ENCODE measurements around the gene FAM111B. TPM values are rescaled to one million over a fixed set of nuclear protein-coding genes. Genes with fewer than 3 reads are reported as not detected.
"Not testable (repeated sequence)": the region's sequence is repeated elsewhere in the genome, so short reads cannot be mapped to it uniquely, and the experiment has no call there.

FAM111B gene
- polyA plus RNA-seq = 9.9 TPM
- long read RNA-seq, donor 1, partial matches to known transcripts = 0 of 1 reads
- long read RNA-seq, donor 1, other reads (novel, unspliced or antisense) = 0 of 1 reads
- long read RNA-seq, donor 2, partial matches to known transcripts = 0 of 1 reads
- long read RNA-seq, donor 2, other reads (novel, unspliced or antisense) = 0 of 1 reads
- long read RNA-seq, donor 3 = 0 reads
- long read RNA-seq, donor 4, partial matches to known transcripts = 0 of 2 reads
- long read RNA-seq, donor 4, other reads (novel, unspliced or antisense) = 0 of 2 reads
- long read RNA-seq, donor 5 = 0 reads
- long read RNA-seq, donor 6, partial matches to known transcripts = 0 of 3 reads
- long read RNA-seq, donor 6, other reads (novel, unspliced or antisense) = 0 of 3 reads
- long read RNA-seq, donor 7, partial matches to known transcripts = 0 of 2 reads
- long read RNA-seq, donor 7, other reads (novel, unspliced or antisense) = 0 of 2 reads
- long read RNA-seq, donor 8, transcript FAM111B-201 (4 exons, 3,488 nt) = major isoform, 5 of 5 reads
- long read RNA-seq, donor 8, partial matches to known transcripts = 0 of 5 reads
- long read RNA-seq, donor 8, other reads (novel, unspliced or antisense) = 0 of 5 reads
- long read RNA-seq, donor 9, partial matches to known transcripts = 0 of 2 reads
- long read RNA-seq, donor 9, other reads (novel, unspliced or antisense) = 0 of 2 reads
- long read RNA-seq, donor 10, partial matches to known transcripts = 0 of 1 reads
- long read RNA-seq, donor 10, other reads (novel, unspliced or antisense) = 0 of 1 reads
- long read RNA-seq, donor 11, partial matches to known transcripts = 0 of 1 reads
- long read RNA-seq, donor 11, other reads (novel, unspliced or antisense) = 0 of 1 reads

- no CpG with 5 or more reads among the region's 64 CpGs for WGBS (ENCODE audit: insufficient coverage, low lambda C conversion rate)
- H3K36me3 ChIP-seq (ENCODE audit: control insufficient read depth, insufficient read depth, low read length) = no peaks in the 10 kb centered on the region
- no peaks in the 10 kb centered on the region for H3K27me3 ChIP-seq (ENCODE audit: control insufficient read depth, insufficient read depth, low read length)
- peak; percentile 87 to 93 for DNase-seq
- peaks cover 13% of the 10 kb centered on the region for H3K4me1 ChIP-seq (ENCODE audit: control insufficient read depth, insufficient read depth, low read length)
- H3K27ac ChIP-seq (ENCODE audit: low read length) = peak within 1 kb of the TSS; percentile 34
- H3K4me3 ChIP-seq (ENCODE audit: low read length) = peak within 1 kb of the TSS; percentile 50
- H3K9me3 ChIP-seq (ENCODE audit: control insufficient read depth, low read depth, low read length) = no peaks in the 10 kb centered on the region
Observed at GRCh38 chr11:59106363-59107336, at the start of gene FAM111B. TSS of gene FAM111B (plus strand) at chr11:59107237. CDS start at chr11:59109626, 2,389 bp downstream.

GRCh38 chr11:59058120-59059033, 48.7 kb upstream of the FAM111B start:
- H3K27ac ChIP-seq (ENCODE audit: low read length); H3K9me3 ChIP-seq (ENCODE audit: control insufficient read depth, low read depth, low read length); H3K36me3 ChIP-seq (ENCODE audit: control insufficient read depth, insufficient read depth, low read length); H3K4me1 ChIP-seq (ENCODE audit: control insufficient read depth, insufficient read depth, low read length): not testable (repeated sequence)
- Histone ChIP-seq H3K27me3 (ENCODE audit: control insufficient read depth, insufficient read depth, low read length) (peaks cover 12% of the 10 kb centered on the region), H3K4me3 (ENCODE audit: low read length) (peak overlapping the region; percentile 30)
- DNase-seq = peak; percentile 80 to 90
- WGBS (ENCODE audit: insufficient coverage, low lambda C conversion rate) = 0% methylated on average over 3 of the region's 27 CpGs

- H3K27me3 ChIP-seq (ENCODE audit: control insufficient read depth, insufficient read depth, low read length) = peaks cover 21% of the 10 kb centered on the region
- not testable (repeated sequence) for H3K4me1 ChIP-seq (ENCODE audit: control insufficient read depth, insufficient read depth, low read length); H3K4me3 ChIP-seq (ENCODE audit: low read length); DNase-seq; H3K27ac ChIP-seq (ENCODE audit: low read length); H3K36me3 ChIP-seq (ENCODE audit: control insufficient read depth, insufficient read depth, low read length); H3K9me3 ChIP-seq (ENCODE audit: control insufficient read depth, low read depth, low read length)
- WGBS (ENCODE audit: insufficient coverage, low lambda C conversion rate) = 86% methylated on average over 1 of the region's 3 CpGs
Observed at GRCh38 chr11:59060096-59060495, 46.9 kb upstream of the FAM111B start.

- H3K9me3 ChIP-seq (ENCODE audit: control insufficient read depth, low read depth, low read length) = peaks cover 6% of the 10 kb centered on the region
- H3K4me3 ChIP-seq (ENCODE audit: low read length) = no peak overlapping the region
- H3K36me3 ChIP-seq (ENCODE audit: control insufficient read depth, insufficient read depth, low read length) = no peaks in the 10 kb centered on the region
- no peak overlapping the region for H3K27ac ChIP-seq (ENCODE audit: low read length)
- DNase-seq = peak in 1 of 2 donors; percentile 53
- no CpG with 5 or more reads among the region's 56 CpGs for WGBS (ENCODE audit: insufficient coverage, low lambda C conversion rate)
- no peaks in the 10 kb centered on the region for H3K4me1 ChIP-seq (ENCODE audit: control insufficient read depth, insufficient read depth, low read length)
- H3K27me3 ChIP-seq (ENCODE audit: control insufficient read depth, insufficient read depth, low read length) = peaks cover 25% of the 10 kb centered on the region
Observed at GRCh38 chr11:59062602-59063529, 44.2 kb upstream of the FAM111B start.

- not testable (repeated sequence) for H3K27ac ChIP-seq (ENCODE audit: low read length); H3K4me3 ChIP-seq (ENCODE audit: low read length); H3K4me1 ChIP-seq (ENCODE audit: control insufficient read depth, insufficient read depth, low read length); DNase-seq; H3K9me3 ChIP-seq (ENCODE audit: control insufficient read depth, low read depth, low read length); H3K36me3 ChIP-seq (ENCODE audit: control insufficient read depth, insufficient read depth, low read length)
- H3K27me3 ChIP-seq (ENCODE audit: control insufficient read depth, insufficient read depth, low read length) = peaks cover 26% of the 10 kb centered on the region
- WGBS (ENCODE audit: insufficient coverage, low lambda C conversion rate) = 88% methylated on average over 1 of the region's 14 CpGs
Observed at GRCh38 chr11:59063996-59064727, 42.9 kb upstream of the FAM111B start.

- Histone ChIP-seq H3K9me3 (ENCODE audit: control insufficient read depth, low read depth, low read length) (no peaks in the 10 kb centered on the region), H3K27me3 (ENCODE audit: control insufficient read depth, insufficient read depth, low read length) (peaks cover 13% of the 10 kb centered on the region), H3K4me3 (ENCODE audit: low read length) (no peak overlapping the region), H3K27ac (ENCODE audit: low read length) (no peak overlapping the region), H3K36me3 (ENCODE audit: control insufficient read depth, insufficient read depth, low read length) (no peaks in the 10 kb centered on the region), H3K4me1 (ENCODE audit: control insufficient read depth, insufficient read depth, low read length) (no peaks in the 10 kb centered on the region)
- no peak for DNase-seq
- WGBS (ENCODE audit: insufficient coverage, low lambda C conversion rate) = 50% methylated on average over 1 of the region's 1 CpG
Observed at GRCh38 chr11:59069087-59069486, 38.0 kb upstream of the FAM111B start.

GRCh38 chr11:59076876-59077571, 30.0 kb upstream of the FAM111B start:
- Histone ChIP-seq H3K36me3 (ENCODE audit: control insufficient read depth, insufficient read depth, low read length) (no peaks in the 10 kb centered on the region), H3K4me1 (ENCODE audit: control insufficient read depth, insufficient read depth, low read length) (no peaks in the 10 kb centered on the region), H3K27ac (ENCODE audit: low read length) (no peak overlapping the region), H3K27me3 (ENCODE audit: control insufficient read depth, insufficient read depth, low read length) (no peaks in the 10 kb centered on the region), H3K9me3 (ENCODE audit: control insufficient read depth, low read depth, low read length) (no peaks in the 10 kb centered on the region), H3K4me3 (ENCODE audit: low read length) (no peak overlapping the region)
- no peak for DNase-seq
- 100% methylated on average over 1 of the region's 8 CpGs for WGBS (ENCODE audit: insufficient coverage, low lambda C conversion rate)

GRCh38 chr11:59078435-59078834, 28.6 kb upstream of the FAM111B start:
- no peaks in the 10 kb centered on the region for H3K9me3 ChIP-seq (ENCODE audit: control insufficient read depth, low read depth, low read length)
- H3K36me3 ChIP-seq (ENCODE audit: control insufficient read depth, insufficient read depth, low read length) = no peaks in the 10 kb centered on the region
- H3K4me1 ChIP-seq (ENCODE audit: control insufficient read depth, insufficient read depth, low read length) = no peaks in the 10 kb centered on the region
- no peak overlapping the region for H3K27ac ChIP-seq (ENCODE audit: low read length)
- 100% methylated on average over 1 of the region's 2 CpGs for WGBS (ENCODE audit: insufficient coverage, low lambda C conversion rate)
- no peaks in the 10 kb centered on the region for H3K27me3 ChIP-seq (ENCODE audit: control insufficient read depth, insufficient read depth, low read length)
- no peak for DNase-seq
- H3K4me3 ChIP-seq (ENCODE audit: low read length) = no peak overlapping the region
